GM21528 (cell line): ENCODE results near the gene RNASE7.

Experiments
- ATAC-seq: cut with Tn5 transposase; IDR thresholded peaks from one replicate; pipeline ENCODE4 v1.9.1; 2021; ENCODE audit warnings: mild to moderate bottlenecking, moderate library complexity; ENCODE audit not compliant: unreplicated experiment, low FRiP score

Gene RNASE7

DNA sequence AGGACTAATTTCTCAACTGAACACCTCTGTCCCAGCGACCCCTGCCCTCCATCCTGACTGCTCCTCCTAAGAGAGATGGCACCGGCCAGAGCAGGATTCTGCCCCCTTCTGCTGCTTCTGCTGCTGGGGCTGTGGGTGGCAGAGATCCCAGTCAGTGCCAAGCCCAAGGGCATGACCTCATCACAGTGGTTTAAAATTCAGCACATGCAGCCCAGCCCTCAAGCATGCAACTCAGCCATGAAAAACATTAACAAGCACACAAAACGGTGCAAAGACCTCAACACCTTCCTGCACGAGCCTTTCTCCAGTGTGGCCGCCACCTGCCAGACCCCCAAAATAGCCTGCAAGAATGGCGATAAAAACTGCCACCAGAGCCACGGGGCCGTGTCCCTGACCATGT, 756 bp downstream of the RNASE7 start:
- ATAC-seq: no peak

- ATAC-seq: no peak
Observed at GRCh38 chr14:21043387-21043973, 1.3 kb downstream of the RNASE7 start.

DNA sequence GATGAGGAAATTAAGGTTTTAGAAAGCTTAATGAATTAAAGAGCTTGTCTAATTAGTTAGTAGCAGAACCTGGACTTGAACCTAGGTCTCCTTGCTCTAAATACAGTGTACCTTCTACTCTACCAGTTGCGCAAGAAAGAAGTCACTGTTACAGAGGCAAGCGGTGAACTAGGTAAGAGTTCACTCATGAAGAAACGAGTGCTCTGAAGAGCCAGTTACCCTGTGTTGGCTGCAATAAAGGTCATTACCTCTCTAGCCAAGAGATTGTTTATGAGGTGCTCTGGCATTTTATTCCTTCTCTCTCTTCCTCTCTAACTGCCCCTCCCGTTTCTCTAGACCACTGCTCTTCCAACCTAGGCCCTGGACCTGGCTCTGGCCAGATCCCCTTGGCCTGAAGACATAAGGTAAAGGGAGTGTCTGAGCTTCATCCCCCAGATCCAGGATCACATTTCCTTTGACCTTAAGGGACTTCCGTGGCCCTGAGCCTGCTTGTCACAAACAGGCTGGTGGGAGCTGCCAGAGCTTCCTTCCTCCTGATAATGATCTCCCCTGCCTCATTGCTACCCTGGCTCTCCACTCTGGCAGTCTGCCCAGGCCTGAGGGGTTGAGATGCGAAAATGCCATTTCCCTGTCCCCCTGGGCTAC, 1.9 kb downstream of the RNASE7 start:
- ATAC-seq: no peak

DNA sequence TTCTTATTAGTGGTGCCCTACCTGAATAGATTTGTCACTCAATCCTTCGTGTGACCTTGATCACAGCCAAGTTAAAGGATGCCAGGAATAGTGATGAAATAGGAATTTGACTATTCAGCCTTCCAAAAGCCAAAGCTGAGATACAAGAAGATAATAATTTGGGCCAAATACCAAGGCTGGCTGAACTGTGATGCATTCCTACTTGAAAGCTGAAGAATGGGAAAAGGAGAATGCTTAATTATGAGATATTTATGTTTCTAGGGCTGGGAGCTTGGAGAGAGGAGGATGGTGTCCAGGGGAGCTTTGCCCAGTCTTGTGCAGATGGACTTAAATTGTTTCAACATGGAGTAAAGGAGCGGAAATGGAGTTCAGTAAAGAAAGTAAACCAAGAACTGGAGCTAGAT, 5.2 kb downstream of the RNASE7 start:
- no peak for ATAC-seq

GRCh38 chr14:21048638-21049037, 6.5 kb downstream of the RNASE7 start:
- ATAC-seq: no peak

- ATAC-seq: no peak
Observed at GRCh38 chr14:21049271-21049673, 7.1 kb downstream of the RNASE7 start.

- ATAC-seq: no peak
Observed at GRCh38 chr14:21050597-21050996, 8.4 kb downstream of the RNASE7 start.

DNA sequence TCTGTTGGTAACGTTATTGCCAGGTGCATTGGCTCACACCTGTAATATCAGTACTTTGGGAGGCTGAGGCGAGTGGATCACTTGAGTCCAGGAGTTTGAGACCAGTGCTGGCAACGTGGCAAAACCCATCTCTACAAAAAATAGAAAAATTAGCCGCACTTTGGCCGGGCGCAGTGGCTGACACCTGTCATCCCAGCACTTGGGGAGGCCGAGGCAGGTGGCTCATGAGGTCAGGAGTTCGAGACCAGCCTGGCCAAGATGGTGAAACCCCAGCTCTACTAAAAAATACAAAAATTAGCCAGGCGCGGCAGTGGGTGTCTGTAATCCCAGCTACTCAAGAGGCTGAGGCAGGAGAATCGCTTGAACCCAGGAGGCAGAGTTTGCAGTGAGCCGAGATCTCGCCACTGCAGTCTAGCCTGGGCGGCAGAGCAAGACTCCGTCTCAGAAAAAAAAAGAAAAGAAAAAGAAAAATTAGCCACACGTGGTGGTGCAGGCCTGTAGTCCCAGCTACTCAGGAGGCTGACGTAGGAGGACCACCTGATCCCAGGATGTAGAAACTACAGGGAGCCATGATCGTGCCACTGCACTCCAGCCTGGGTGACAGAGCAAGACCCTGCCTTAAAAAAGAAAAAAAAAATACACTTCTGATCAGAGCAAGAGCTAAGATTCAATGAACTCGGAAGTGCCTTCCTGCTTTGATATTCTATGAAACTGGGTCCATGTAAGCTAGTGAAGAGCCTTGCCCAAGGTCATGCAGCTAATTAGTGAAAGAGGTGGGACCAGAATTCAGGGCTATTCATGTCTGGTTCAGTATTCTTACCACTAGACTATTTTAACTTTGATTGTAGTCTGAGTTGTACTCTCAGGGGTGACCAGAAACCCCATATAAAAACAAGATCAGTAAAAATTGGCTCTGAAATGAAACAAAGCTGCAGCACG, 11.3 kb downstream of the RNASE7 start:
- no peak for ATAC-seq

- ATAC-seq: no peak
Observed at GRCh38 chr14:21054123-21054767, 12.1 kb downstream of the RNASE7 start.

DNA sequence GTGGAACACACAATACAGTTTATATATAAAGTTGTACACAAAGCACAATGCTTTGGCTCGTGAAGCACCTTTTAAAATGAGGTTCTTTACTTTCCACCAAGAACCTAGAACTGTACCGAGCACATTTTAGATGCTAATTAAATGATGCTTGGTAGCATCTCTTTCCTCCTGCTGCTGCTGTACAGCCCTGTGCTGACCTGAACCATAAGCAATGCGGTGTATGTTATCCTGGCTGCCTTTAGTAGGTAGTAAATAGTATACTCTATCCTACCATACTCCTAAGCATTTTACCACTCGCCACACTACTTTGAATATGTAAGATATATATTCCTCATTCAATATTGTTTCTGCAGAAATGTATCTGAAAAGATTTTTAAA, 12.6 kb downstream of the RNASE7 start:
- no peak for ATAC-seq

DNA sequence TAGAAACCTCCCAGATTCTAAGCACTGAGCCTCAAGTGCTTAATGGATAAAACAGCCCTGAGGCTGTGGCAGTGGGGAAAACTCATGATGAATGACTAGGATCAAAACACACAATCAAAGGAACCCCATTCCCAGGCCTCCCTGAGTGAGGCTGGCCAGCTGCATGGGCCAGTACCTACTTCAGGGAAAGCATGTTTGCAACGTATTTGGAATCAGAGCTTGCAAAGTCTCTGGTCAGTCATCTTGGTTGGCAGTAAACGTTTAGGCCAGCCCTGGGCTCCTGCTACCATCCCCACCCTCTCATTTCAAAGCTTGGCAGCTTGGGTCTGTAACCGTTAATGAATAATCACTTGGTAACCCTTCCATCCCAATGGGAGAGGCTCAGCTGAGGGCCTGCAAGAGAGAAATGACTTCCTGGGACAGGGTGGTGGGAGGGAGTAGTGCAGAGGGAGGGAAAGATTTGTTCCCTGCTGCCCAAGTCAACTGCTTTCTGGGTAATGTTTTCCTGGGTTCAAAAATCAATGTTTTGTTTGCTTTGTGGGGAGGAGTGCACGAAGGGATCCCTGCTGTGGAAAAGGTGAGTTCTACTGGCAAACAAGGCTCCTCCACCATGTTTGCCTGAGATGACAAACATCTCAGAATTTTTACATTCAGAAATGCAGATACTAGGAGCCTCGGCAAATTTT, 13.4 kb downstream of the RNASE7 start:
- no peak for ATAC-seq

GRCh38 chr14:21056520-21057163, 14.5 kb downstream of the RNASE7 start:
- ATAC-seq: no peak

DNA sequence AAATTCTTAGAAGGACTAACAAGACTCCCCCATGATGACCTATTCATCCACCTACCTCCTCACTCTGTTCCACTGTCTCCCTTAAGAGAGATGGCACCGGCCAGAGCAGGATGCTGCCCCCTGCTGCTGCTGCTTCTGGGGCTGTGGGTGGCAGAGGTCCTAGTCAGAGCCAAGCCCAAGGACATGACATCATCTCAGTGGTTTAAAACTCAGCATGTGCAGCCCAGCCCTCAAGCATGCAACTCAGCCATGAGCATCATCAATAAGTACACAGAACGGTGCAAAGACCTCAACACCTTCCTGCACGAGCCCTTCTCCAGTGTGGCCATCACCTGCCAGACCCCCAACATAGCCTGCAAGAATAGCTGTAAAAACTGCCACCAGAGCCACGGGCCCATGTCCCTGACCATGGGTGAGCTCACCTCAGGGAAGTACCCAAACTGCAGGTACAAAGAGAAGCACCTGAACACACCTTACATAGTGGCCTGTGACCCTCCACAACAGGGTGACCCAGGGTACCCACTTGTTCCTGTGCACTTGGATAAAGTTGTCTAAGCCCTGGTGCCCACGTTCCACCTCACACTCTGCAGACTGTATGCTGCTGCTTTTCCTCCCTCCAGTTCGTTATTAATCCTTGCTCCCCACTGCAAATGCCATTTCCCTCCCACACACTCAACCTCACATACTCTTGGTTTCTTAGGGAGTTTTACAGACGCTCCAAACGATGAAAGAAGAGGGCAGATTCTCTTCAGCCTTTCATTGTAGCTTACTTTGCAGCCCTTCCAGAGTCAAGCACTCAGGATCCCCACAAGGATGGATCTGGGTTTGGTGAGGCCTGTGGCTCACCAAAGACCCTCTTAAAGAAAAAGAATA, 15.9 kb downstream of the RNASE7 start, which contains the start of gene RNASE8:
Gene RNASE8 (plus strand): TSS at position 20 of the 873 bp plus-strand sequence. CDS start 71 bp downstream, at position 91.
- no peak for ATAC-seq

DNA sequence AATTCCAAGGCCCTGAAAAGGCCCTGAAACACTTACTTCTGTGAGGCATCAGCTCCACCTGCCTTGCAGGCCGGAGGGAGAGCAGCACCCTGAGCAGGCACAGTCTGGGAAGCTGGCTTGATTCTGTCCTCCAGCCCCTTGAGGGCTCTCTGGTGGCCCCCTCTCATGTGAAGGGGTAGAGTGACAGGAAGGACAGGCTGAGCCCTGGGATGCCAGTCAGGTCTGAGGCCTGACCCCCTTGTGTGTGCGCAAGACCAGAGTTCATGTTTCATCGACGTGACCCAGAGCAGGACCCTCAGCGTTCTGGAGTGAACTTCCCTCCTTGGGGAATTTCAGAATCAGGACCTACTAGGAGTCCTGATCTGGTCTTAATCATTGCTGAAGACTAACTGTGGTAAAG, 16.7 kb downstream of the RNASE7 start:
- ATAC-seq: no peak

DNA sequence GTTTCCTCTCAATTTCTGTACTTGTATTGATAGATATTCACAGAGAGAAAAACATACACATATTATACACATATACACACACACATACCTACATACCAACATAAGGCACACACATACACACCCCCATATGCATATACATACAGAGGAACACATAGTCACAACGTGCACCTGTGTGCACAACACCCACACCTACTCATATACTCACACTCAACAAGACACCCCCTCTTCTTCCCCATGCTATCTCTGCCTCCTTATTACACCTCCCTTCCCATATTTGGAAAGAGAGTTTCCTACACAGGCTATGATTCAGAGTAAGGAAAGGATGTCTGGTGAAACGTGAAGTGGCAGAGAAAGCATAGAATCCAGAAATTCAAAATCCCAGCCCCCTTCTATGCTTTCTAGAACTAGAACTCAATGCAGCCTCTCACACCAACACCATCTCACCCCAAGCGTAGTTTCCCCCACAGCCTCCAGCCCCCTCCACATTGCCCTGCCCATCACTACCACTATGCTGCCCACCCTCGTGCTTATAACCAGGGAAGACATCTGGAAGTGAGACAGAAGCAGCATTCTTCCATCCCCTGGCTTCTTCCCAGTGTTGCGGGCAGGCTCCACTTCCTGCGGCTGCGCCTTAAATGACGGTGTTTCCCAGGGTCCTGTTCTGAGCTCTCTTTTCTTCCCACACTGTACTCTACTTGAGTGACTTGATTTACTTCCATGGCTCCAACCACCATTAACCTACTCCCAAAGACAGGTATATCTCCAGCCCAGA, 17.9 kb downstream of the RNASE7 start:
- no peak for ATAC-seq

- no peak for ATAC-seq
Observed at GRCh38 chr14:21060614-21061346, 18.6 kb downstream of the RNASE7 start.

DNA sequence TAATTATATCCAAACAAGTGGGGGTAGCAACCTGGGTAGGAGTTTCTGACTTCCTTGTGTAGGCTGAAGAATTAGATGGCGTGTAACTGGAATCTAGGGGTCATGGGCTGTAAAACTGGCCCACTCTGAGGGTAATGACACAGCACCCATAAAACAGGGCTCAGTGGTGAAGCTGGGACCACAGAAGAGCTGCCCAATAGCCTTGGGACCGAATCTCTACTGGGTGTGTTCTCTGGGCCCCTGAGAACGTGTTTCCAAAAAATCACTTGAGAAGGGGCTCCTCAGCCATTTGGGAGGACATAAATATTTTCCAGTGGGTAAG, 19.1 kb downstream of the RNASE7 start:
- ATAC-seq: no peak

DNA sequence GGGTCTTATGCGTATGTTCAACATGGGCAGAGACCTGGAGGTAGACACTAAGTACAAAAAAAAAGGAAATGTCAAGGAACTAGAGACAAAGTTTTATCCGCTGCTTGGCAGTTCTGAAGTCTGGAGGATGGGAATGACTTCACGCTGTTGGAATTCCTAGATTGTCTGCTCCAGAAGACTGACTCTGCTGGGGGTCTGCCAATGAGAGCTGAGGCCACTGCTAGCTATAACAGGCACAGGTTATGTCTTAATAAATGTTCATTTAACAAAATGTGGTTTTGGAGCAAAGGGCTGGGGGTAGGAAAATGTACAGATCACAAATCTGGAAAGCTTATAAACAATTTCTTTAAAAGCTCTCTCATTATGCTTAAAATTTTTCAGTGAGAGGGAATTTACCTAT, 21.3 kb downstream of the RNASE7 start:
- ATAC-seq: no peak
